ENCODE measurements around the gene NSD2. TPM values are rescaled to one million over a fixed set of nuclear protein-coding genes. Genes with fewer than 3 reads are reported as not detected.

The NSD2 gene
- total RNA-seq, 1 donor from 2014 or later = 66.4 TPM

DNA sequence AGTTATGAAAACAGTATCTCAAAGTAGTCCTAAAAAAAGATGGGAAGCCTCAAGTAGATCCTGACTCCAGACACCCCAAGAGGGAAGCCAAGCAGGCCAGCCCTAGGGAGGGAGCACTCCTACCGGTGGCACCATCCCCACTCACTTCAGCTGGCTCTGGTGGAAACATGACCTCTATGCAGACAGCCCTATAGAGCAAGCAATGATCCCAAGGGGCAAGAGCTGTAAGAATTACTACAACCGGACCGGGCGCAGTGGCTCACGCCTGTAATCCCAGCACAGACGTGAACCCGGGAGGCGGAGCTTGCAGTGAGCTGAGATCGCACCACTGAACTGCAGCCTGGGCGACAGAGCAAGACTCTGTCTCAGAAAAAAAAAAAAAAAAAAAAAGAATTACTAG lies 20.9 kb upstream of the NSD2 start:
- TF ChIP-seq, protein P1, sequence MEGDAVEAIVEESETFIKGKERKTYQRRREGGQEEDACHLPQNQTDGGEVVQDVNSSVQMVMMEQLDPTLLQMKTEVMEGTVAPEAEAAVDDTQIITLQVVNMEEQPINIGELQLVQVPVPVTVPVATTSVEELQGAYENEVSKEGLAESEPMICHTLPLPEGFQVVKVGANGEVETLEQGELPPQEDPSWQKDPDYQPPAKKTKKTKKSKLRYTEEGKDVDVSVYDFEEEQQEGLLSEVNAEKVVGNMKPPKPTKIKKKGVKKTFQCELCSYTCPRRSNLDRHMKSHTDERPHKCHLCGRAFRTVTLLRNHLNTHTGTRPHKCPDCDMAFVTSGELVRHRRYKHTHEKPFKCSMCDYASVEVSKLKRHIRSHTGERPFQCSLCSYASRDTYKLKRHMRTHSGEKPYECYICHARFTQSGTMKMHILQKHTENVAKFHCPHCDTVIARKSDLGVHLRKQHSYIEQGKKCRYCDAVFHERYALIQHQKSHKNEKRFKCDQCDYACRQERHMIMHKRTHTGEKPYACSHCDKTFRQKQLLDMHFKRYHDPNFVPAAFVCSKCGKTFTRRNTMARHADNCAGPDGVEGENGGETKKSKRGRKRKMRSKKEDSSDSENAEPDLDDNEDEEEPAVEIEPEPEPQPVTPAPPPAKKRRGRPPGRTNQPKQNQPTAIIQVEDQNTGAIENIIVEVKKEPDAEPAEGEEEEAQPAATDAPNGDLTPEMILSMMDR (IDR thresholded peaks at IDR 0.05) = no peak
- Mint-ChIP-seq H3K27me3 (ENCODE audit: unreplicated experiment) (no peaks in the 10 kb centered on the region), H3K4me1 (ENCODE audit: unreplicated experiment) (peaks cover 28% of the 10 kb centered on the region), H3K4me3 (ENCODE audit: unreplicated experiment) (no peak overlapping the region), H3K9me3 (ENCODE audit: unreplicated experiment) (no peaks in the 10 kb centered on the region), H3K27ac (ENCODE audit: unreplicated experiment) (no peak overlapping the region), H3K36me3 (ENCODE audit: unreplicated experiment) (peaks cover 13% of the 10 kb centered on the region)
- DNase-seq (ENCODE audit: extremely low spot score, unreplicated experiment) = no peak

DNA sequence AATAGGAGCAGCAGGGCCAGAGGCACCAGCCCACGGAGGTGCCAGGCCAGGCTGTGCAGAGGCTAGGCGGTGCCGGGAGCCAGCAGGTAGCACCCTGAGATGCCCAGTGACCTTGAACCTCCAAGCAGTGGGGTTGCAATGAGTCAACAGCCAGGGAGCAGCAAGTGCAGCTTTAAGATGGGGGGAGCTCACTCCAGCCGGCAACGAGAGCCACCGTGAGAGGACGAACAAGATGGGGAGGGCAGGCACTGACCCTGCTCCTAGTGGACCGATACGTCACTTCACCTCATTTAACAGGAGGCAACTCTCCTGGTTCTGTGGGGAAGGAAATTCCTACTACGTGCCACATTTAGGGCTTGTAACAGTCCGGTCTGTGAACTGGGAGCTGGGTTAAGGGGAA lies 20.0 kb upstream of the NSD2 start:
- H3K9me3 Mint-ChIP-seq (ENCODE audit: unreplicated experiment) = no peaks in the 10 kb centered on the region
- no peaks in the 10 kb centered on the region for H3K27me3 Mint-ChIP-seq (ENCODE audit: unreplicated experiment)
- DNase-seq (ENCODE audit: extremely low spot score, unreplicated experiment) = no peak

DNA sequence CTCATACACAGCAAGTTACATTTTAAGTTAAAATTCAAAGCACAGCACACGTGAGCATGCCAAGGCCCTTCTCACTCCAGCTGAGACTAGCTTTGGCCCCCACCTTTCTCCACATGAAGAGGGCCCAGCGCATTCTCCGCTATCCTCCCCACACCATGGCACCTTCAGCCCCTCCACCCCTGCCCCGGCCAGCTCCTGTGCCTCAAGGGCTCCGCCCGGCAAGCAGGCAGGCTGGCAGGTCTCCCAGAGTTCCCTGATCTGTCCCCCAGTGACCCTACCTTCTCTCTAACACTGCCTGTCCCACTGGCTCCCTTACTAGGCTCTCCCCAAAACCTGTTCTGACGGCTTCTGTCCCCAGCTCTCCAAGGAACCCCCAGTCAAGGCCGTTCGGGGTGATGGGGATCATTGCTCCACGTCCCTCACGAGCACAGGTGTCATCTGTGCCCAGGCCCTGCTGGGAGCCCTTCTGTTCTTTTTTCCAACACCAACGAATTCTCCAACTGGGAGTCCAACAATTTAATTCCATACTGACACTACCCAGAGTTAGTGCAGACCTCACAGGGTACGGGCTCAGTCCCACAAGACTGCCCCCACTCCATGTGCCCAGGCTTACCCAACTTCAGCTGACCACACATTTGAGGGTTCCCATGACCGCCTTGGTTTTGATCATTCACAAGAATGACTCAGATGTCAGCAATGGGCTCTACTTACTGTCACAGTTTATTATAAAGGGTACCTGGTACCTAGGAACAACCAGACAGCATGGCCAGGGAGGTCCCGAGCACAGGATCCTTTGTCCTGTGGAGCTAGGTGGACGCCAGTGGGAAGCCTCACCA lies 19.4 kb upstream of the NSD2 start:
- no peaks in the 10 kb centered on the region for H3K9me3 Mint-ChIP-seq (ENCODE audit: unreplicated experiment)
- TF ChIP-seq, protein P1 (IDR thresholded peaks at IDR 0.05) = no peak
- H3K4me3 Mint-ChIP-seq (ENCODE audit: unreplicated experiment) = no peak overlapping the region
- no peak for DNase-seq (ENCODE audit: extremely low spot score, unreplicated experiment)
- peaks cover 28% of the 10 kb centered on the region for H3K4me1 Mint-ChIP-seq (ENCODE audit: unreplicated experiment)
- no peaks in the 10 kb centered on the region for H3K27me3 Mint-ChIP-seq (ENCODE audit: unreplicated experiment)
- peak overlapping the region; percentile 68 for H3K27ac Mint-ChIP-seq (ENCODE audit: unreplicated experiment)
- H3K36me3 Mint-ChIP-seq (ENCODE audit: unreplicated experiment) = peaks cover 8% of the 10 kb centered on the region

More for the DNA sequence above, 20.0 kb upstream of the NSD2 start:
- Mint-ChIP-seq H3K4me1 (ENCODE audit: unreplicated experiment) (peaks cover 28% of the 10 kb centered on the region), H3K36me3 (ENCODE audit: unreplicated experiment) (peaks cover 13% of the 10 kb centered on the region), H3K4me3 (ENCODE audit: unreplicated experiment) (no peak overlapping the region), H3K27ac (ENCODE audit: unreplicated experiment) (no peak overlapping the region)
- TF ChIP-seq, protein P1 (IDR thresholded peaks at IDR 0.05) = no peak

DNA sequence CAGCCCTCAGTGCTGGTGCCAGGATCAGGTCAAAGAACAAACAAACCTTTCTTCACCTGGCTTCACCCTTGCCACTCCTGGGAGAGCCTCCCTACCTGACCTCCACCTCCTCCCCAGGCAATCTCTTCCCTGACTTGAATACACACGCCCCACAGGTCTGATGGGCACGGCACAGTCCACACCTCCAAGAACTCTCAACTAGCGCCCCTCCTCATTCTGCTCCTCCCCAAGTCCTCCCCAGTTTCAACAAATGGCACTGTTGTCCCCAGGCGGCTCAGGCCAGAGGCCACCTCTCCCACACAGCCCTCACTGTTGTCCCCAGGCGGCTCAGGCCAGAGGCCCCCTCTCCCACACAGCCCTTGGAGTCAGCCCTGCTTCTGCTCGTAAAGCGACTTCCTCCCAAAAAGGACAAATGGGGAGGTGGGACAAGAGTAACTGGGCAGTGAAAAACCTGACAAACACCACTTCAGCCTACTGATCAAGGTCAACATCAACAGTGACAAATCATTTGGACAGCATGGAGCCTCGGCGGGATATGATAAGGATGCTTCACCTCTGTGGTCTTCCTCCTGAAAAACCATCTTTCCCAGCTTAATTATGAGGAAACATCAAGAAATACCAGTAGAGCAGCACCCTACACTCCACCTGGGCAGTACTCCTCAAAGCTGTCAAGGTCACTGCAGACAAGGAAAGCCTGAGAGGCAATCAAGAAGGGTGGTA lies 18.1 kb upstream of the NSD2 start:
- Mint-ChIP-seq H3K27ac (ENCODE audit: unreplicated experiment) (no peak overlapping the region), H3K4me3 (ENCODE audit: unreplicated experiment) (no peak overlapping the region), H3K4me1 (ENCODE audit: unreplicated experiment) (peaks cover 32% of the 10 kb centered on the region), H3K9me3 (ENCODE audit: unreplicated experiment) (no peaks in the 10 kb centered on the region), H3K27me3 (ENCODE audit: unreplicated experiment) (no peaks in the 10 kb centered on the region), H3K36me3 (ENCODE audit: unreplicated experiment) (peaks cover 2% of the 10 kb centered on the region)
- TF ChIP-seq, protein P1 (IDR thresholded peaks at IDR 0.05) = no peak
- no peak for DNase-seq (ENCODE audit: extremely low spot score, unreplicated experiment)

DNA sequence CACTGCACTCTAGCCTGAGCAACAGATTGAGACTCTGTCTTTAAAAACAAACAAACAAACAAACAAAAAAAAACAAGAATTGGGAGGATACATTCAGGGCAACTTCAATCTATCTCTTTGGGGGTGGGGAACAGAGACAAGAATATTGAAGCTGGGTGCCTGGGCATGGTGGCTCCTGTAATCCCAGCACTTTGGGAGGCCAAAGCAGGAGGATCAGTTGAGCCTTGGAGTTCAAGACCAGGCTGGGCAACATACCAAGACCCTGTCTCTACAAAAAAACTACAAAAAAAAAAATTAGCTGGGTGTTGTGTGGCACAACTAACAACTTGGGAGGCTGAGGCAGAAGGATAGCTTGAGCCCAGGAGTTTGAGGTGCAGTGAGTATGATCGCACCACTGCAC lies 16.4 kb upstream of the NSD2 start:
- H3K27me3 Mint-ChIP-seq (ENCODE audit: unreplicated experiment) = no peaks in the 10 kb centered on the region
- no peaks in the 10 kb centered on the region for H3K9me3 Mint-ChIP-seq (ENCODE audit: unreplicated experiment)
- peaks cover 32% of the 10 kb centered on the region for H3K4me1 Mint-ChIP-seq (ENCODE audit: unreplicated experiment)
- TF ChIP-seq, protein P1 (IDR thresholded peaks at IDR 0.05) = no peak
- H3K27ac Mint-ChIP-seq (ENCODE audit: unreplicated experiment) = peak overlapping the region; percentile 56
- peak overlapping the region; percentile 76 for H3K4me3 Mint-ChIP-seq (ENCODE audit: unreplicated experiment)
- no peak for DNase-seq (ENCODE audit: extremely low spot score, unreplicated experiment)
- H3K36me3 Mint-ChIP-seq (ENCODE audit: unreplicated experiment) = peaks cover 2% of the 10 kb centered on the region
